H1 (cell line): ENCODE measurements around the gene C2orf66. TPM values are rescaled to one million over a fixed set of nuclear protein-coding genes. Genes with fewer than 3 reads are reported as not detected.

Experiments used
- CTCF ChIA-PET: fragments of 300-600 bp; sonication (Branson Sonifier 250); formaldehyde crosslinking; loops from one replicate; lab custom pipeline; 2021; ENCODE audit not compliant: partially characterized antibody; lab: Charles Lee
- POLR2A ChIA-PET: fragments of 300-600 bp; sonication (Branson Sonifier 250); formaldehyde crosslinking; loops from one replicate; lab custom pipeline; 2021; ENCODE audit warnings: inconsistent platforms; ENCODE audit not compliant: partially characterized antibody; lab: Charles Lee
- DNase-seq, 2 experiments: peaks; one replicate each; pipeline versions ENCODE4 v3.0.0 to v3.0.0-alpha.2; 2010 to 2022; ENCODE audit warnings: low spot score in 2 of 2, low read depth in 1 of 2, mixed read lengths in 1 of 2
- FAIRE-seq: peaks from 2 replicates; lab custom pipeline; 2011; peaks lifted over from hg19 to GRCh38; lab: Jason Lieb, UNC
- H2AFZ ChIP-seq: 2 replicates; pipeline ENCODE4 v1.8.1; 2012; ENCODE audit warnings: low read length, inconsistent platforms
- H2AK5ac ChIP-seq: 2 replicates; pipeline ENCODE4 v1.6.1; 2013; ENCODE audit warnings: low read depth, low read length
- H2BK120ac ChIP-seq: replicated peaks from 2 replicates; pipeline ENCODE3; 2013; ENCODE audit warnings: low read depth, low read length, inconsistent platforms
- H2BK12ac ChIP-seq: 2 replicates; pipeline ENCODE4 v1.6.1; 2013; ENCODE audit warnings: low read depth, low read length
- H2BK15ac ChIP-seq: 2 replicates; pipeline ENCODE4 v1.6.1; 2013; ENCODE audit warnings: low read length
- H2BK20ac ChIP-seq: 2 replicates; pipeline ENCODE4 v1.6.1; 2013; ENCODE audit warnings: low read length
- H2BK5ac ChIP-seq: 2 replicates; pipeline ENCODE4 v1.6.1; 2013; ENCODE audit warnings: low read depth, low read length
- H3K14ac ChIP-seq: 2 replicates; pipeline ENCODE4 v1.6.1; 2013; ENCODE audit warnings: inconsistent platforms; ENCODE audit not compliant: insufficient read length
- H3K18ac ChIP-seq: 2 replicates; pipeline ENCODE4 v1.6.1; 2013; ENCODE audit warnings: low read length; ENCODE audit errors: extremely low read depth
- H3K23ac ChIP-seq: 2 replicates; pipeline ENCODE4 v1.6.1; 2013; ENCODE audit warnings: inconsistent platforms; ENCODE audit not compliant: insufficient read length
- H3K23me2 ChIP-seq: 2 replicates; pipeline ENCODE4 v1.6.1; 2013; ENCODE audit warnings: low read depth, low read length
- H3K27ac ChIP-seq: 2 replicates; pipeline ENCODE4 v1.6.1; 2011; ENCODE audit warnings: low read depth, low read length, inconsistent platforms
- H3K27me3 ChIP-seq, 4 experiments: replicated peaks in 1 of 4; 1 replicate in 1 of 4; 2 replicates in 3 of 4; pipeline versions ENCODE4 v1.6.1 to v1.8.1; 2011 to 2013; ENCODE audit warnings: low read length in 3 of 4, mild to moderate bottlenecking in 3 of 4, inconsistent platforms in 2 of 4, mixed read lengths in 2 of 4, moderate library complexity in 1 of 4; ENCODE audit not compliant: control insufficient read depth in 3 of 4, insufficient read depth in 3 of 4; ENCODE audit errors: extremely low read depth in 1 of 4
- H3K36me3 ChIP-seq, 4 experiments: 2 replicates each; pipeline versions ENCODE4 v1.6.1 to v1.8.1; 2011 to 2013; ENCODE audit warnings: mild to moderate bottlenecking in 4 of 4, low read length in 3 of 4, moderate library complexity in 2 of 4, control low read depth in 1 of 4, inconsistent platforms in 1 of 4; ENCODE audit not compliant: insufficient read depth in 4 of 4, control insufficient read depth in 2 of 4
- H3K4ac ChIP-seq: replicated peaks from 2 replicates; pipeline ENCODE3; 2013; ENCODE audit warnings: low read length, low read depth, mixed read lengths, inconsistent platforms; ENCODE audit not compliant: insufficient read length
- H3K4me1 ChIP-seq, 4 experiments: replicated peaks in 1 of 4; 1 replicate in 1 of 4; 2 replicates in 3 of 4; pipeline versions ENCODE4 v1.6.1 to v1.8.1; 2011 to 2013; ENCODE audit warnings: low read length in 3 of 4, inconsistent platforms in 2 of 4, mixed read lengths in 1 of 4; ENCODE audit not compliant: insufficient read depth in 4 of 4, control insufficient read depth in 3 of 4
- H3K4me2 ChIP-seq, 2 experiments: 2 replicates each; pipeline versions ENCODE4 v1.6.1 to v1.8.1; 2011 to 2013; ENCODE audit warnings: low read depth in 2 of 2, low read length in 2 of 2, control low read depth in 1 of 2, inconsistent platforms in 1 of 2, mild to moderate bottlenecking in 1 of 2; ENCODE audit not compliant: insufficient read depth in 1 of 2
- H3K4me3 ChIP-seq, 4 experiments: fragments of 200-600, 300-600 bp in 1 of 4; sonication (generic), shearing (Covaris generic), sonication (Bioruptor Twin) in 1 of 4; 2 replicates each; pipeline versions ENCODE4 v1.5.1 to v1.8.1; 2011 to 2016; ENCODE audit warnings: low read length in 4 of 4, low read depth in 3 of 4, control low read depth in 2 of 4, inconsistent platforms in 2 of 4, mild to moderate bottlenecking in 2 of 4, mixed read lengths in 1 of 4, moderate library complexity in 1 of 4; ENCODE audit not compliant: insufficient read depth in 2 of 4; ENCODE audit errors: extremely low read depth in 1 of 4
- H3K56ac ChIP-seq: replicated peaks from 2 replicates; pipeline ENCODE3; 2013; ENCODE audit warnings: low read depth, mild to moderate bottlenecking, mixed read lengths, low read length, inconsistent platforms; ENCODE audit not compliant: insufficient read length
- H3K79me1 ChIP-seq: 2 replicates; pipeline ENCODE4 v1.6.1; 2013; ENCODE audit warnings: low read depth, low read length, control low read depth
- H3K79me2 ChIP-seq, 2 experiments: 2 replicates each; pipeline versions ENCODE4 v1.6.1 to v1.8.1; 2012 to 2013; ENCODE audit warnings: low read length in 2 of 2, mild to moderate bottlenecking in 2 of 2, inconsistent platforms in 1 of 2; ENCODE audit not compliant: insufficient read depth in 2 of 2, control insufficient read depth in 1 of 2
- H3K9ac ChIP-seq, 4 experiments: replicated peaks in 1 of 4; 1 replicate in 1 of 4; 2 replicates in 3 of 4; pipeline versions ENCODE4 v1.6.1 to v1.8.1; 2011 to 2013; ENCODE audit warnings: low read depth in 3 of 4, low read length in 3 of 4, control low read depth in 2 of 4, mild to moderate bottlenecking in 2 of 4, moderate library complexity in 2 of 4, inconsistent platforms in 1 of 4; ENCODE audit errors: extremely low read depth in 1 of 4
- H3K9me3 ChIP-seq, 2 experiments: 2 replicates each; pipeline versions ENCODE4 v1.6.1 to v1.8.1; 2012 to 2013; ENCODE audit warnings: mild to moderate bottlenecking in 2 of 2, moderate library complexity in 2 of 2, control low read depth in 1 of 2, inconsistent platforms in 1 of 2, low read depth in 1 of 2, low read length in 1 of 2, mixed read lengths in 1 of 2; ENCODE audit not compliant: insufficient read depth in 2 of 2
- H4K20me1 ChIP-seq, 2 experiments: replicated peaks in 1 of 2; 2 replicates each; pipeline versions ENCODE3 to v1.8.1; 2011 to 2013; ENCODE audit warnings: inconsistent platforms in 2 of 2, low read length in 2 of 2, mild to moderate bottlenecking in 1 of 2; ENCODE audit not compliant: insufficient read depth in 2 of 2, control insufficient read depth in 1 of 2
- H4K5ac ChIP-seq: 2 replicates; pipeline ENCODE4 v1.6.1; 2013; ENCODE audit warnings: low read length, low read depth, mixed read lengths, inconsistent platforms; ENCODE audit not compliant: insufficient read length
- H4K8ac ChIP-seq: 2 replicates; pipeline ENCODE4 v1.8.0; 2013; ENCODE audit warnings: mild to moderate bottlenecking, moderate library complexity, low read length, inconsistent platforms; ENCODE audit not compliant: insufficient read depth; ENCODE audit errors: extremely low read depth
- H4K91ac ChIP-seq: replicated peaks from 2 replicates; pipeline ENCODE3; 2013; ENCODE audit warnings: low read length, mixed read lengths, inconsistent platforms; ENCODE audit not compliant: insufficient read length
- JUN ChIP-seq: IDR thresholded peaks from 2 replicates; pipeline ENCODE4 v1.6.1; 2011; ENCODE audit warnings: low read depth, mild to moderate bottlenecking, improper control_type of control experiment, low read length
- SP2 ChIP-seq: IDR thresholded peaks from 2 replicates; pipeline ENCODE4 v1.6.1; 2012; ENCODE audit warnings: mild to moderate bottlenecking, low read length, inconsistent platforms
- WGBS, 2 experiments: shearing (Covaris generic) in 1 of 2; methylation state at CpG; one replicate each; pipeline versions ENCODE4 v1.1.6 to v1.1.7; 2013 to 2015; ENCODE audit warnings: low lambda C conversion rate in 2 of 2, mixed read lengths in 2 of 2, inconsistent platforms in 1 of 2, low coverage in 1 of 2, missing lambda C conversion rate in 1 of 2; ENCODE audit not compliant: insufficient replicate concordance in 2 of 2, insufficient coverage in 1 of 2, insufficient read length in 1 of 2; ENCODE audit errors: extremely low coverage in 1 of 2, missing lambda C conversion rate in 1 of 2; 5-methylcytosine and 5-hydroxymethylcytosine counted together
- polyA plus RNA-seq, 7 experiments: library from polyadenylated mRNA; depleted of rRNA in 3 of 7; stranded (reverse) in 5 of 7; unstranded in 2 of 7; fragments of >200 nt in 5 of 7; fragments of 200-250 nt in 2 of 7; gene quantifications; 1 replicate in 5 of 7; 2 replicates in 1 of 7; 4 replicates in 1 of 7; pipeline versions ENCODE4 v1.2.1 to v1.2.3, GENCODE V29; 2011 to 2013; ENCODE audit warnings: missing spikeins in 2 of 7, mixed read lengths in 2 of 7
- total RNA-seq: library from RNA; stranded (reverse); fragmentation: NEBNext Ultra II Directional; extraction: Animal tissue kit (Norgen Biotek cat#: 25700); gene quantifications from 2 replicates; pipeline ENCODE4 v1.2.1, GENCODE V29; 2021

Gene C2orf66
- total and polyA plus RNA-seq, 2 of the 8 experiments (the other 6 are each of a cell fraction or from before 2014, with no cell fraction given): not detected

DNA sequence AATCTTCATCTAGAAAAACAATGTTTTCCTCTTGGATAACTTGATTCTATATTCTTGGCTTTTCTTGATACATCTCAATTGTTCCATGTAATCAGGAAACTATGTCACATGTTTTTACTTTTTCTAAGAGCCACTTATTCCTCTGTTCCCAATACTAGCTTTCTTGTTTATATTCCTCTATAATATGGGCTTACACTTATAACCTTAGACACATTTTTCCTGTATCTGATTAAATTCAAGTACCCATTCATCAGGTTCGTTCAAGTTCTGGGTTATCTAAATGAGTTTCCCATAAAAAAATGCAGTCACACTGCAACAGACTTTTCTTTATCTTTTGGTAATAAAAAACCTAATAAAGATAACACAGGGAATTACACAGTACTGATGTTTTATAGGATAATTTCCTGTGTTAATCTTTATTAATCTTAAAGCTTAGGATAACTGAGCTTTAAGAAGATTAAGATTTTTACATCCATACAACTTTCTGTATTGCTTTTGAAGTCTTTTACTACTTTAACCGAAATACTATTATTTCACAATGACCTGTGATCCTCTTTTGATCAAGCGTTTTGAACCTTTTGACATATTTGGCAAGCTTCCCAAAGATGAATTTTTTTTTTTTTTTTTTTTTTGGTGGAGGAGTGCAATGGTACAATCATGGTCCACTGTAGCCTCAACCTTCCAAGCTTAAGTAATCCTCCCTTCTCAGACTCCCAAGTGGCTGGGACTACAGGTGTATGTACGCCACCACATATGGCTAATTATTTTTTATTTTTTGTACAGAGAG, 44.3 kb upstream of the C2orf66 start:
- 95% methylated on average over 4 of the region's 4 CpGs; no CpG with 5 or more reads in 1 of the 2 experiments for WGBS, 2 experiments

More for the DNA sequence above, 44.3 kb upstream of the C2orf66 start:
- no peak overlapping the region for H4K8ac ChIP-seq
- H3K36me3 ChIP-seq: peaks cover 0 to 9% (median 0%) of the 10 kb centered on the region in 4 experiments; a peak in 1 of 8 replicates
- H3K4me3 ChIP-seq: no peak overlapping the region
- no peak overlapping the region for H4K91ac ChIP-seq
- DNase-seq: no peak
- ChIA-PET CTCF (no interaction called here), POLR2A (interaction anchor here (0.6 kb wide), 1 partner anchor 1957 kb away, joined by 3 read pairs; no protein-coding TSS in a partner anchor)
- H3K79me2 ChIP-seq: no peaks in the 10 kb centered on the region
- H3K4me2 ChIP-seq: no peak overlapping the region
- no peaks in the 10 kb centered on the region for H3K4me1 ChIP-seq
- no peak overlapping the region for H3K9ac ChIP-seq
- H2BK12ac ChIP-seq: no peak overlapping the region
- no peaks in the 10 kb centered on the region for H3K9me3 ChIP-seq
- H3K4ac ChIP-seq: no peak overlapping the region
- no peak overlapping the region for H3K56ac ChIP-seq
- no peak overlapping the region for H2BK20ac ChIP-seq
- no peak for FAIRE-seq
- no peak overlapping the region for H3K27ac ChIP-seq
- H2AFZ ChIP-seq: no peak overlapping the region
- no peaks in the 10 kb centered on the region for H3K79me1 ChIP-seq
- H3K14ac ChIP-seq: no peak overlapping the region
- no peak overlapping the region for H4K5ac ChIP-seq
- no peak overlapping the region for H2BK120ac ChIP-seq
- H2AK5ac ChIP-seq: no peak overlapping the region
- H3K27me3 ChIP-seq: no peaks in the 10 kb centered on the region
- no peak overlapping the region for H3K23ac ChIP-seq
- H3K18ac ChIP-seq: no peak overlapping the region
- H3K23me2 ChIP-seq: no peaks in the 10 kb centered on the region; the same call in 1 of the 2 replicates
- H2BK15ac ChIP-seq: no peak overlapping the region
- no peak overlapping the region for H2BK5ac ChIP-seq
- H4K20me1 ChIP-seq: no peaks in the 10 kb centered on the region
- TF ChIP-seq SP2 (no peak), JUN (no peak)
